Measurements from ENCODE around the gene TCF20.

TCF20 gene

DNA sequence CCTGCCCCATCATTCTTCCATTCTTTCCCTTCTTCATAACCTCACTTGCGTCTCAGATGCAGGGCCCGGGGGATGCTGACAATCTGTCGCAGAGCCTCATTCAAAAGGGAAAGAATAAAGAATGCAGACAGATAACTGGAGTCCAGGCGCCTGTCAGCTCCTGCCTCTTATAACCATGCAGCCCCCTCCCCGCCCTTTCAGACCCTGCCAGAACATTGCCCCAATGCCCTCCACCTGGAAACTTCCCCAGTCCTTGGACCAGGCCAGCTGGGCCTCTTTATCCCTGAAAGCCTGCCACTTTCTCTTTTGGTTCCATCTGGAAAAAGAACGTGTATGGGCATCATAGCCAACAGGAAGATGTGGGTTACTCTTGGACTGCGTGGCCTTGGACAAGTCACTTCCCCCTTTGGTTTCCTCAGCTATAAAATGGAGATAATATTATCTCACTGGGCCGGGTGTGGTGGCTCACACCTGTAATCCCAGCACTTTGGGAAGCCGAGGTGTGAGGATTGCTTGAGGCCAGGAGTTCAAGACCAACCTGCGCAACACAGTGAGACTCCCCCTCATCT is 2.1 kb upstream of the TCF20 start:
- no peak overlapping the region for H3K4me3 ChIP-seq (ENCODE audit: low read depth, low read length)
- no peak for DNase-seq (ENCODE audit: low read depth, low spot score)
- TF ChIP-seq CTCF (IDR thresholded peaks at IDR 0.05; ENCODE audit: low read depth, low read length), result no peak
- in situ Hi-C loops (cut with HindIII; ENCODE audit: low sequenced_read_pairs), result no loop called here

DNA sequence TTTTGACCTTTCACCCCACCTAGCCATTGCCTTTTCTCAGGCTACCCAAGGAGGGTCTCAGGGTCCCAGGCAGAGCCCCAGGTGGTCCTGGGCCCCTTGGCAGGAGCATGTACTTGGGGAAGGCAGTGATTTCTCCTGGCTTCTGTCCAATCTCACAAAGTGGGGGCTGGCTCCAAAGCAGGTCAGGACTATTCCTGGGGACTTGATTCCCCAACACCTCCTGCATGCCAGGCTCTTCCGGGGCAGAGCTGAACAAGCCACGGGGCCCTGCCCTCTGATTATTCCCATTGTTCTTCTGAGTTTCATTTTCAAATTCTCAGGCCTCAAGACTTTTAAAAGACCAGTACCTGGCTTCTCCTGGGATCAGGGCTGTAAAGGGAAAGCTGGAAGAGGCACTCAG is 1.5 kb upstream of the TCF20 start:
- no peak for DNase-seq (ENCODE audit: low read depth, low spot score)
- H3K4me3 ChIP-seq (ENCODE audit: low read depth, low read length), result no peak overlapping the region
- in situ Hi-C loops (cut with HindIII; ENCODE audit: low sequenced_read_pairs), result no loop called here
- no peak for TF ChIP-seq CTCF (IDR thresholded peaks at IDR 0.05; ENCODE audit: low read depth, low read length)

DNA sequence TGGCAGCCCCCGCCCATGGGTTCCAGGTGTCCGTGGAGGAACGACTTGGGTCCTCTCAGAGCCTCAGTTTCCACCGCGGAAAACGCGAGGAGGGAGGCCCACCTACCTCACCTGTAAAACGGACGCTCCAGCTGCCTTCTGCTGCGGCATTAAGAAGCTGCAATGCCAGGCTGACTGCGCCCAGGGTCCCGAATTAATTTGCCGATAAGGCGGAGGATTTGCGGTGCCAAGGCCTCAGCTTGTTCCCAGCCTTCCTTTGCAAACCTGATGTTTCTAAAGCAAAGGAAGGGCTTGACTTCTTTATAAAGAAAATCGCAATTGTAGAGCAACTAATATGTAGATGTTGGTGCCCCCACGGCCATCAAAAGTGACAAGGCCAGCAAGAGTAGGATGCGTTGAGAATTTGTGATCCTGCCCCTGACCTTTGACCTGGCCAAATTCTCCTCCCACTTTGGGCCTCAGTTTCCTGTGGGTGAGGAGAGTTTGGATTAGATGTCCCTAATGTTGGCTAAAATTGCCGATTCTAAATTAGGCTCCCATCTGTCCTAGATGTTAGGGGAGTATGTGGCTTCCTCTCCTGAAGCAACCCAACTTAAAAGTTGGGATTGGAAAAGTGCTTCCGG is 849 bp upstream of the TCF20 start:
- in situ Hi-C loops (cut with HindIII; ENCODE audit: low sequenced_read_pairs), result no loop called here
- no peak for DNase-seq (ENCODE audit: low read depth, low spot score)

GRCh38 chr22:42270176-42270509 is 310 bp downstream of the TCF20 start:
- H3K4me3 ChIP-seq (ENCODE audit: low read depth, low read length), result peak overlapping the region; percentile 73
- no peak for DNase-seq (ENCODE audit: low read depth, low spot score)
- no peak for TF ChIP-seq CTCF (IDR thresholded peaks at IDR 0.05; ENCODE audit: low read depth, low read length)
- in situ Hi-C loops (cut with HindIII; ENCODE audit: low sequenced_read_pairs), result no loop called here

More for the DNA sequence above, 849 bp upstream of the TCF20 start:
- TF ChIP-seq CTCF (IDR thresholded peaks at IDR 0.05; ENCODE audit: low read depth, low read length), result no peak
- H3K4me3 ChIP-seq (ENCODE audit: low read depth, low read length), result no peak overlapping the region

GRCh38 chr22:42269432-42270175 is 849 bp downstream of the TCF20 start:
- TF ChIP-seq CTCF (IDR thresholded peaks at IDR 0.05; ENCODE audit: low read depth, low read length), result no peak
- in situ Hi-C loops (cut with HindIII; ENCODE audit: low sequenced_read_pairs), result no loop called here
- peak overlapping the region; percentile 73 for H3K4me3 ChIP-seq (ENCODE audit: low read depth, low read length)
- no peak for DNase-seq (ENCODE audit: low read depth, low spot score)

GRCh38 chr22:42268852-42269410 is 1.5 kb downstream of the TCF20 start:
- no peak for DNase-seq (ENCODE audit: low read depth, low spot score)
- in situ Hi-C loops (cut with HindIII; ENCODE audit: low sequenced_read_pairs), result no loop called here
- no peak for TF ChIP-seq CTCF (IDR thresholded peaks at IDR 0.05; ENCODE audit: low read depth, low read length)
- H3K4me3 ChIP-seq (ENCODE audit: low read depth, low read length), result peak overlapping the region; percentile 73
